Motor neuron (in vitro differentiated cells): ENCODE data around the gene CYP21A2. TPM values are rescaled to one million over a fixed set of nuclear protein-coding genes. Genes with fewer than 3 reads are reported as not detected.
"Not testable (repeated sequence)": the region's sequence is repeated elsewhere in the genome, so short reads cannot be mapped to it uniquely, and the experiment has no call there.

Experiments used
- ATAC-seq, 8 experiments: fragments of 200-7000 bp; cut with Tn5 transposase; replicated peaks in 6 of 8; 2 replicates each; pipeline ENCODE4 v1.8.0; 2021; ENCODE audit warnings: mild to moderate bottlenecking in 8 of 8, moderate library complexity in 8 of 8
- H3K27ac ChIP-seq, 2 donors: fragments of 250-450 bp; sonication (Bioruptor Pico); 2 replicates each; pipeline ENCODE4 v1.9.0; 2021; ENCODE audit warnings: antibody characterized with exemption in 2 of 2, mild to moderate bottlenecking in 2 of 2, moderate library complexity in 1 of 2
- H3K4me1 ChIP-seq, 2 donors: fragments of 250-450 bp; sonication (Bioruptor Pico); replicated peaks in 1 of 2; 2 replicates each; pipeline ENCODE4 v1.6.1; 2021; ENCODE audit warnings: antibody characterized with exemption in 2 of 2, mild to moderate bottlenecking in 2 of 2, moderate library complexity in 1 of 2
- H3K4me3 ChIP-seq, 5 donors: fragments of 250-450 bp; sonication (Bioruptor Pico); 2 replicates each; pipeline ENCODE4 v1.9.0; 2021; ENCODE audit warnings: antibody characterized with exemption in 5 of 5, mild to moderate bottlenecking in 5 of 5, moderate library complexity in 4 of 5
- WGBS, 10 experiments: fragments of 450-650 bp; shearing (Covaris generic); methylation state at CpG; one replicate each; pipeline ENCODE4 v1.0.0; 2022; 5-methylcytosine and 5-hydroxymethylcytosine counted together
- in situ Hi-C, 9 experiments: fragments of 400-800 bp; cut with MboI; loops; one replicate each; pipeline ENCODE4 v1.15.0; 2021; ENCODE audit warnings: low sequenced_read_pairs in 9 of 9, low pct_unique_long_range_greater_than_20kb in 2 of 9; ENCODE audit not compliant: unreplicated experiment in 9 of 9
- total RNA-seq, 8 experiments: library from RNA; unstranded; fragments of 300-600 nt; gene quantifications; 2 replicates each; pipeline versions ENCODE4 v1.2.3 to v1.2.4, GENCODE V29; 2022

The CYP21A2 gene
- total RNA-seq, 8 experiments from 2014 or later: 0.16 to 8.7 (median 0.77) TPM

GRCh38 chr6:32009537-32009936 lies 28.7 kb upstream of the CYP21A2 start:
- H3K27ac ChIP-seq, in situ Hi-C loops, ATAC-seq, H3K4me1 ChIP-seq, H3K4me3 ChIP-seq: not testable (repeated sequence)
- no CpG with 5 or more reads among the region's 12 CpGs for WGBS, 10 experiments

GRCh38 chr6:32010856-32011530 lies 27.2 kb upstream of the CYP21A2 start:
- ATAC-seq, in situ Hi-C loops, H3K4me1 ChIP-seq, H3K4me3 ChIP-seq, H3K27ac ChIP-seq: not testable (repeated sequence)
- no CpG with 5 or more reads among the region's 27 CpGs for WGBS, 10 experiments

GRCh38 chr6:32012941-32013617 lies 25.1 kb upstream of the CYP21A2 start:
- H3K4me1 ChIP-seq, in situ Hi-C loops, H3K4me3 ChIP-seq, H3K27ac ChIP-seq: not testable (repeated sequence)
- ATAC-seq: peak in 7 of 8 experiments; percentile 58 to 84 (median 73)
- WGBS, 10 experiments: no CpG with 5 or more reads among the region's 17 CpGs

- no CpG with 5 or more reads among the region's 5 CpGs for WGBS, 10 experiments
- in situ Hi-C loops, H3K4me1 ChIP-seq, ATAC-seq, H3K4me3 ChIP-seq, H3K27ac ChIP-seq: not testable (repeated sequence)
These were observed 24.5 kb upstream of the CYP21A2 start for GRCh38 chr6:32013738-32014137.

- H3K27ac ChIP-seq, H3K4me1 ChIP-seq, H3K4me3 ChIP-seq, in situ Hi-C loops: not testable (repeated sequence)
- no CpG with 5 or more reads among the region's 6 CpGs for WGBS, 10 experiments
- peak in 5 of 8 experiments; percentile 2 to 72 (median 38) for ATAC-seq
These were observed 23.7 kb upstream of the CYP21A2 start, which contains the start of gene C4B for GRCh38 chr6:32014547-32014946. Gene C4B (plus strand): TSS chr6:32014795. CDS start chr6:32014846, 51 bp downstream.

GRCh38 chr6:32022100-32022499 lies 16.1 kb upstream of the CYP21A2 start:
- in situ Hi-C loops, H3K4me3 ChIP-seq, H3K27ac ChIP-seq, H3K4me1 ChIP-seq: not testable (repeated sequence)
- no CpG with 5 or more reads among the region's 10 CpGs for WGBS, 10 experiments
- peak in 2 of 8 experiments; percentile 55 to 68 for ATAC-seq

GRCh38 chr6:32028631-32029030 lies 9.6 kb upstream of the CYP21A2 start:
- H3K27ac ChIP-seq, H3K4me1 ChIP-seq, ATAC-seq, H3K4me3 ChIP-seq, in situ Hi-C loops: not testable (repeated sequence)
- no CpG with 5 or more reads among the region's 10 CpGs for WGBS, 10 experiments

- H3K4me1 ChIP-seq, in situ Hi-C loops, H3K4me3 ChIP-seq, H3K27ac ChIP-seq: not testable (repeated sequence)
- peak in 1 of 8 experiments; percentile 4 for ATAC-seq
- WGBS, 10 experiments: no CpG with 5 or more reads among the region's 14 CpGs
These were observed 8.7 kb upstream of the CYP21A2 start for GRCh38 chr6:32029553-32029952.

- H3K4me3 ChIP-seq, H3K27ac ChIP-seq, in situ Hi-C loops, ATAC-seq, H3K4me1 ChIP-seq: not testable (repeated sequence)
- no CpG with 5 or more reads among the region's 16 CpGs for WGBS, 10 experiments
These were observed 2.8 kb upstream of the CYP21A2 start for GRCh38 chr6:32035283-32036013.

- WGBS, 10 experiments: 100% methylated on average over 1 of the region's 5 CpGs; no CpG with 5 or more reads in 9 of the 10 experiments
- in situ Hi-C loops: not testable (repeated sequence)
These were observed 1.1 kb upstream of the CYP21A2 start for GRCh38 chr6:32037136-32037535.

GRCh38 chr6:32038878-32039277 lies 663 bp downstream of the CYP21A2 start:
- H3K27ac ChIP-seq, in situ Hi-C loops, H3K4me3 ChIP-seq, H3K4me1 ChIP-seq, ATAC-seq: not testable (repeated sequence)
- no CpG with 5 or more reads among the region's 5 CpGs for WGBS, 10 experiments

More at GRCh38 chr6:32037136-32037535, 1.1 kb upstream of the CYP21A2 start:
- not testable (repeated sequence) for H3K27ac ChIP-seq, ATAC-seq, H3K4me1 ChIP-seq, H3K4me3 ChIP-seq

GRCh38 chr6:32039321-32040274 lies 1.4 kb downstream of the CYP21A2 start:
- H3K27ac ChIP-seq, H3K4me1 ChIP-seq, in situ Hi-C loops, H3K4me3 ChIP-seq: not testable (repeated sequence)
- ATAC-seq: peak in 7 of 8 experiments; percentile 2 to 37 (median 7)
- whole genome bisulfite sequencing, 10 experiments: 20 to 60% methylated on average over 1 to 2 of the region's 24 CpGs; no CpG with 5 or more reads in 8 of the 10 experiments
